ENCODE data around the gene ST6GALNAC4.
A peak's percentile ranks its signal among the peaks of the same experiment; 100 is the strongest.

The ST6GALNAC4 gene

DNA sequence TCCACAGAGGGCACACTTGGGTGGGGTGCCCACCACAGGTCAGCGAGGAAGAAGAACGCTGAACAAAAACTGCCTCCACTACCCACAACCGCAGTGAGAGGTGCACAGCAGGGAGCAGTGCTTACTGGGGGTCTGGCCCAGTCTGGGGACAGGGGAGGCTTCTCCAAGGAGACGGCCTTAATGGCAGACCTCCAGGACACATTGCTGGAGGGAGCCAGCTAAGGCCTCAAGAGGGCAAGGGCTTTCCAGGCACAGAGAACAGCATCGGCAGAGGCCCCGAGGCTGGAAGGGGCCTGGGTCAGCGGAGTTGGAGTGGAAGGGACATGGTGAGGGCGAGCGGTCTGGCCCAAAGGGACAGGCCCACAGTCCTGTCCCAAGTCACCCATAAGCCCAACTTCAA lies 29.1 kb upstream of the ST6GALNAC4 start:
- no peak for DNase-seq

GRCh38 chr9:127945338-127945737 lies 28.5 kb upstream of the ST6GALNAC4 start:
- DNase-seq = no peak

GRCh38 chr9:127944586-127945218 lies 27.9 kb upstream of the ST6GALNAC4 start:
- DNase-seq = no peak

DNA sequence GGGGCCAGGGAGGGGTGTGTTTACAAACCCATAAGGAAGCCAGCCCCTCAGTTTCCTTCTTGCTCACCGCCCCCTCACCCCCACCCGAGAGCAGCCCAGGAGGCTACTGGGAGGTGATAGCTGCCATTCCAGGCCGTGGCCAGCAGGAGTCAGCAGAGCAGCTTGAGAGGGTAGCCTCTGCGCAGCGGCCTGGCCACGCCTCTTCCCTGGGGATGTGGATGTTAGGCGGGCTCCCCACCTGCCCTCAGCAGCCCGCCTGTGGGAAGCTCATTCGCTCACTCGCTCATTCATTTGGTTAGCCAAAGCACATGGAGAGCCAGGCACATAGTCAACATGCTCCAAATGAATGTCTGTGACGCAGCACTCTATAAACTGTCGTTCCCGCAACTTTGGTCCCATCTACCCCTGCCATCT lies 26.9 kb upstream of the ST6GALNAC4 start:
- peak; percentile 10 for DNase-seq

GRCh38 chr9:127943011-127943662 lies 26.3 kb upstream of the ST6GALNAC4 start:
- DNase-seq = no peak

DNA sequence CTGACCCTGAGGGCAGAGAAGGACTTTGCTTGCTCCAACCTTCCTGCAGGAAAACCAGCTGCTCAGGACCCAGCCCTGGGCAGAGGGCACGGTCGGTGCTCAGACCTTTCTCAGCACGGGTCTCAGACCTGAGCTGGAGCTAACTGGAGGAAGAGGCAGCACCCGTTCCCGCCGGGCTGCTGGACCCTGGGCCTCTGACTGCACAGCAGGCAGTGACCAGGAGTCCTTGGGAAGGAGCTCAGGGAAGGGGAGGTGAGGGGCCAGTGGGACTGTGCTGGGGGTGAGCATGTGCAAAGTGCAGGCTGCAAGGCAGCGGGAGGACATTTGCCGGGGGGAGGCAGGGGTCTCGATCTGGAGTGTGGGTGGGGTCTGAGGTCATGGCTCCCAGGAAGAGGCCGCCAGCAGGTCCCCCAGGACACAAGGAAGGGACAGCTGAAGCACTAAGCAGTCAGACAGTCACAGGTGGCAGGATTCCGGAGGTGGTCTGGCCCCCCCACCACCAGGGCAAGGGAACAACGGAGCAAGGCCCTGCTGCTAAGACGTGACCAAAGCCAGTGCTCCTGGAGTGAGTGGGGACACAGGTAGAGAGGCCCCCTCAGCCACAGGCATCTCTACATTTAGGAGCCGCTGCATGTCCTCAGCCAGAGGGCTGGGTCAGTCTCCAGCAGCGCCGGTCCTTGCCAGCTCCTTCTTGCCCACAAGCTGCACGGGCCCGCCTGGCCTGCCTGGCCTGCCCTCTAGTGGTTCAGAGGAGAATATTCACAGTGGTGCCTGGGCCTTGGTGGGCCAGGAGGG lies 25.6 kb upstream of the ST6GALNAC4 start:
- DNase-seq = peak; percentile 32

DNA sequence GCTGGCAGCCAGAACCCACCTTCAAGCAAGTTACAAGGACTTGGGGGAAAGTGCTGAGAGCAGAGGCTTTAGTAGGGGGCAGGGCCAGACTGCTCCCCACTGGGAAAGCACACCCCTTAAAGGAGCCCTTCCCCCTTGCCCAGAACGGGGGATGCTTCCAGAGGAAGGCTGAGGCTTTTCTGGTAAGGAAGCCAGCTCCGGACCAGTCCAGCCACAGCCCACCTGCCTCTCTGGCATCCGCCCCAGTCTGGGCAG lies 25.0 kb upstream of the ST6GALNAC4 start:
- DNase-seq = no peak

DNA sequence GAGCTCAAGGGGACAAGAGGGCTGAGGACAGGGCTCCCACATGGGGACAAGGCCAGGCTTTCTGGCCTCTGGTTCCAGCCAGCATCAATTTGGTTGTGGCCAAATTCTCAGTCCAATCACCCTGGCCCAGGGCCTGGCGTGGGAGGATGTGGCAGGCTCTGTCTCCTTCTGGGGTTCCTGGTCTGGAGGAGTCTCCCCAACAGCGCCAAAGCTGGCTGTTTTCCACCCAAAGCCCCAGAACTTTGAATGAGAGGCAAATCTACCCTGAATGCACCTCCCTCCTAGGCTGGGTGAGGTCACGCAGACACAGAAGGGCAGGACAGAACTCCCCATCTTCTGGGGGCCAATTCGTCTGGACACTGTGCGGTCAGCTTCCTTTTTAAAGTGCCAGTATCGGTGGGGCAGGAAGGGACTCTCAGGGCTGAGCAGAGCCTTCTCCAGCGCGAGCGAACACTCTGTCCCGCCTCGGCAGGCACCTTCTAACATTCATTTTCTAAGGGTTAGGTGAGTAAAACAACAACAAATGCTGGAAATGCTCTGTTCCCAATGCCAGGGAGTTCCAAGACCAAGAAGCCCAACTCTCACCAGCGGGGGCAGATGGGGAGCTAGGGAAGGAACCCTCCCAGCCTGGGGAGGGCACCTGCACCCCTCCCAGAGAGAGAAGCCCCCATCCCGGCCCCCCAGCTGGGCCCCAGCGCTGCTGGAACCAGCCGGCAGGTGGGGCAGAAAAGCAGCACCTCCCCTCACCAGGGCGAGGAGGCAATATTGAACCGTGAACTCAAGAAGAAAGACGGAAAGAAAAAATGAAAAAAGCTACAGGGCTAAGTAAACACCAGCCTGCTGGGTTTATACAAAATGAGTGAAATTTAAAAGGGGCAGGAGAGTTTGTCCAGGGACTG lies 24.5 kb upstream of the ST6GALNAC4 start:
- DNase-seq = no peak

DNA sequence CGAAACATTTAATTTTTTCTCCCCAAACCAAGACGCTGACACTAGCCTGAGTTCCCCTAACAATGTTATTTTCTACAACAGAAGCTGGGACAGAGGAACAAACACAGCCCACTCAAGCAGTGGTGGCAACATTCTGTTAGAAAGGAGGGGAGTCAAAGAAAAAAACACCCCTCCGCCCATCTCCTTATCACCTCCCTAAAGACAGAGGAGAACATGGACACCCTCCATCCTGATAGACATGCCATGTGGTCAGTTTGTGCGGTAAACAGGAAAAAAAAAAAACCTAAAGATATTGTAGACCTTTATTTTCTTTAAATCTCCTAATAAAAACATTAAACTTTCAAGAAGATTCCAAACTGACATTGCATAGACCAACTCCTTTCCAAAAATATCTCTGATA lies 23.8 kb upstream of the ST6GALNAC4 start:
- no peak for DNase-seq

GRCh38 chr9:127938298-127938690 lies 21.5 kb upstream of the ST6GALNAC4 start:
- no peak for DNase-seq

DNA sequence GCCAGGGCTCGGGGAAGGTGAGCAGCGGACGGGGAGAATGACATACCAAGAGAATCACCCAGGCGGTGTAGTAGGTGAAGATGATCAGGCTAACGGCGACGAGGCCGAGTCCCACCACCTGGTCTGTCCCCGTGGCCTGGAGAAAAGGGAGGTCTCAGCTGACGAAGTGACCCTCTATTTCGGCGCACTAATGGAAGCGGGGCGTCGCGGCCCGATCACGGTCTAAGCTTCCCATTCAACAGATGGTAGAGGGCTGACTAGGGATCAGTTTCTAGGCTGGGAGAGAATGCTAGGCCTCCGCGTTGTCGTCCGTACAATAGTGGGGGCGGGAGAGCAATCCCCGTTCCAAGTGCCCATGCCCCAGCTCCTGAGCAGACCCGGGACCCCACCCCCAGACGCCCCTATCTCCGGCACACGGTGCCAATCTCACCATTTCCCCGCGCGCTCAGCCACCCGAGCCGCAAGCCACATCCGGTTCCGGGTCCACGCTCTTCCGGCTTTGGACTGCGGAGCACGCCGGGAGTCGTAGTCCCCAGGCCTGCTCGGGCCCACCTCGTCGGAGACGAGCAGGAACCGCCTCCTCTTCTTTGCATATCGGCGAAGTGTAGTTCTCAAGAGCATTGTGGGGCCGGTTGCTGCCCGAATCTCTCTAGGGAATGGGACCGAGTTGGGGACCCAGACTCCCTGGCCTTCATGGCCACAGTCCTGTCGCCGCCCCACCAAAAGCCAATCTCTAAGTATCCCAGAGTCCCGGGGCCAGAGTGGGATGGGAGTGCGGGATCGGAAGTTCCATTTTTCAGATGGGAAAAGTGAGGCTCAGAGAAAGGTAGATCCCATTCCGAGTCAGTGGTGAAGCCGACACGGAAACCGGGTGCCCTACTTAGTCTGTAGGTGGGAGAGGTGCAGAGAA lies 20.8 kb upstream of the ST6GALNAC4 start, which contains the start of gene DPM2:
DPM2 (minus strand) TSS at position 467 of the 910 bp plus-strand sequence; CDS start at position 433, 34 bp downstream.
- peak; percentile 62 for DNase-seq

GRCh38 chr9:127937056-127937387 lies 20.2 kb upstream of the ST6GALNAC4 start:
- DNase-seq = no peak

- DNase-seq = no peak
Measured at GRCh38 chr9:127936347-127936852, 19.6 kb upstream of the ST6GALNAC4 start.

- no peak for DNase-seq
Measured at GRCh38 chr9:127935765-127936221, 19.0 kb upstream of the ST6GALNAC4 start.

GRCh38 chr9:127934986-127935385 lies 18.1 kb upstream of the ST6GALNAC4 start:
- DNase-seq = no peak

- DNase-seq = no peak
Measured at GRCh38 chr9:127934248-127934647, 17.4 kb upstream of the ST6GALNAC4 start.

DNA sequence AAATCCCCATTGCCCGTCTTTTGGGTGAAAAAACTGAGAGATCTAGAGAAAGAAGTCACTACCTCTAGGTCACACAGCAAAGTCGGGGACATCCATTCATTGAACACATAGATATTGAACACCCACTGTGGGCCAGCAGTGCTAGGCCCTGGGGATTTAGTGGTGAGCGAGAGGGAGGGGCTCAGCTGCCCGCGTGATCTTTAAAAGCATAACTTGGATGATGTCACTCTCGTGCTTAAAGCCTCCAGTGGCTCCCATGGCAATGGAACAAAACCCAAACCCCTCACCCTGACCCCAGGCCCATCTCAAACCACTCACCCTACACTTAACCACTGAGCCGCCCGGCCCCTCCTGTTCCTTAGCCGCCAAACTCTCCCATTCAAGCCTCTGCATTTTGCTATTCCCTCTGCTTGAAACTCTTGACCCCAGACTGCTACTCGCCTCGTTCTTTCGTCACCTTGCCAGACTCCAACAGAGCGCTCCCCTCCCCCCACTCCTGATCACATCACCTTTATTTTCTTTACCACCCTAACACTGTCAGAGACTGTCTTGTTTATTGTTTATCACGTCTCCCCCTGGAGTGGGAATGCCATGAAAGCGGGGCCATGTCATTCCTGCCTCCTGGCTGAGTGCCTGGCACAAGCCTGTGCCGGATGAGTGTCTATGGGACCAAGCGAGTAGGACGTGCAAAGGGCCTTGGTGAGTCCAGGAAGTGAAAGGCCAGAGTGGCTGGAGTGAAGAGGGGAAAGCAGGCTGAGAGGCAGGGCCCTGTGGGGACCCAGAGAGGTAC lies 14.4 kb upstream of the ST6GALNAC4 start:
- peak; percentile 58 for DNase-seq

GRCh38 chr9:127930231-127931091 lies 13.6 kb upstream of the ST6GALNAC4 start, which contains the start of gene PIP5KL1:
Gene PIP5KL1 (minus strand): TSS chr9:127930777. CDS start chr9:127930752, 25 bp downstream.
- DNase-seq = peak; percentile 69

GRCh38 chr9:127929625-127929979 lies 12.8 kb upstream of the ST6GALNAC4 start:
- DNase-seq = no peak
